ENCODE results near the gene KCNMA1.

The KCNMA1 gene

GRCh38 chr10:76946270-76946669 lies 691.3 kb downstream of the KCNMA1 start:
- DNase-seq (ENCODE audit: low read depth in 2 of 2): no peak

- DNase-seq (ENCODE audit: low read depth in 2 of 2): no peak
Measured at GRCh38 chr10:76945166-76945565, 692.4 kb downstream of the KCNMA1 start.

- DNase-seq (ENCODE audit: low read depth in 2 of 2): no peak
Measured at GRCh38 chr10:76944640-76945039, 693.0 kb downstream of the KCNMA1 start.

- no peak for DNase-seq (ENCODE audit: low read depth in 2 of 2)
Measured at GRCh38 chr10:76942628-76943416, 694.8 kb downstream of the KCNMA1 start.

- DNase-seq (ENCODE audit: low read depth in 2 of 2): no peak
Measured at GRCh38 chr10:76939933-76940468, 697.6 kb downstream of the KCNMA1 start.

GRCh38 chr10:76937181-76937600 lies 700.4 kb downstream of the KCNMA1 start:
- no peak for DNase-seq (ENCODE audit: low read depth in 2 of 2)

GRCh38 chr10:76935941-76936613 lies 701.5 kb downstream of the KCNMA1 start:
- no peak for DNase-seq (ENCODE audit: low read depth in 2 of 2)

- no peak for DNase-seq (ENCODE audit: low read depth in 2 of 2)
Measured at GRCh38 chr10:76928565-76928964, 709.0 kb downstream of the KCNMA1 start.

GRCh38 chr10:76925636-76926405 lies 711.8 kb downstream of the KCNMA1 start:
- DNase-seq (ENCODE audit: low read depth in 2 of 2): no peak

GRCh38 chr10:76922666-76923065 lies 714.9 kb downstream of the KCNMA1 start:
- DNase-seq (ENCODE audit: low read depth in 2 of 2): no peak

GRCh38 chr10:76921383-76922010 lies 716.1 kb downstream of the KCNMA1 start:
- no peak for DNase-seq (ENCODE audit: low read depth in 2 of 2)

GRCh38 chr10:76920581-76920980 lies 717.0 kb downstream of the KCNMA1 start:
- DNase-seq (ENCODE audit: low read depth in 2 of 2): no peak

GRCh38 chr10:76918106-76918505 lies 719.5 kb downstream of the KCNMA1 start:
- no peak for DNase-seq (ENCODE audit: low read depth in 2 of 2)

- DNase-seq (ENCODE audit: low read depth in 2 of 2): no peak
Measured at GRCh38 chr10:76917071-76917470, 720.5 kb downstream of the KCNMA1 start.

GRCh38 chr10:76916536-76916935 lies 721.1 kb downstream of the KCNMA1 start:
- no peak for DNase-seq (ENCODE audit: low read depth in 2 of 2)

GRCh38 chr10:76915316-76915715 lies 722.3 kb downstream of the KCNMA1 start:
- no peak for DNase-seq (ENCODE audit: low read depth in 2 of 2)

- DNase-seq (ENCODE audit: low read depth in 2 of 2): no peak
Measured at GRCh38 chr10:76911184-76911583, 726.4 kb downstream of the KCNMA1 start.

- DNase-seq (ENCODE audit: low read depth in 2 of 2): no peak
Measured at GRCh38 chr10:76910184-76910962, 727.2 kb downstream of the KCNMA1 start.

- DNase-seq (ENCODE audit: low read depth in 2 of 2): no peak
Measured at GRCh38 chr10:76906256-76906655, 731.4 kb downstream of the KCNMA1 start.

GRCh38 chr10:76905251-76905650 lies 732.4 kb downstream of the KCNMA1 start:
- DNase-seq (ENCODE audit: low read depth in 2 of 2): no peak

GRCh38 chr10:76903387-76903945 lies 734.1 kb downstream of the KCNMA1 start:
- no peak for DNase-seq (ENCODE audit: low read depth in 2 of 2)

Data from stimulated activated CD4-positive, alpha-beta T cell treated with anti-CD3 and anti-CD28 coated beads, Interleukin-1b, Interleukin-23, amount 100 ng/mL, for 4 hours (primary cell).